ENCODE data around the gene TTLL8.
"Not testable (repeated sequence)": the region's sequence is repeated elsewhere in the genome, so short reads cannot be mapped to it uniquely, and the experiment has no call there.

TTLL8 gene

GRCh38 chr22:50001388-50002231 is 56.5 kb downstream of the TTLL8 start:
- DNase-seq (ENCODE audit: low read depth) = no peak

GRCh38 chr22:50000587-50001387 is 57.3 kb downstream of the TTLL8 start:
- no peak for DNase-seq (ENCODE audit: low read depth)

GRCh38 chr22:49999946-50000586 is 58.0 kb downstream of the TTLL8 start:
- no peak for DNase-seq (ENCODE audit: low read depth)

- no peak for DNase-seq (ENCODE audit: low read depth)
Observed at GRCh38 chr22:49999063-49999945, 58.8 kb downstream of the TTLL8 start.

- DNase-seq (ENCODE audit: low read depth) = no peak
Observed at GRCh38 chr22:49998718-49999062, 59.4 kb downstream of the TTLL8 start.

- DNase-seq (ENCODE audit: low read depth) = no peak
Observed at GRCh38 chr22:49997932-49998717, 60.0 kb downstream of the TTLL8 start.

- DNase-seq (ENCODE audit: low read depth) = no peak
Observed at GRCh38 chr22:49997251-49997599, 60.9 kb downstream of the TTLL8 start.

GRCh38 chr22:49996518-49997250 is 61.4 kb downstream of the TTLL8 start:
- no peak for DNase-seq (ENCODE audit: low read depth)

- DNase-seq (ENCODE audit: low read depth) = no peak
Observed at GRCh38 chr22:49996119-49996517, 62.0 kb downstream of the TTLL8 start.

- DNase-seq (ENCODE audit: low read depth) = no peak
Observed at GRCh38 chr22:49995361-49996118, 62.6 kb downstream of the TTLL8 start.

- DNase-seq (ENCODE audit: low read depth) = no peak
Observed at GRCh38 chr22:49995041-49995360, 63.1 kb downstream of the TTLL8 start.

GRCh38 chr22:49994361-49995040 is 63.6 kb downstream of the TTLL8 start:
- no peak for DNase-seq (ENCODE audit: low read depth)

GRCh38 chr22:49993649-49994360 is 64.3 kb downstream of the TTLL8 start:
- no peak for DNase-seq (ENCODE audit: low read depth)

GRCh38 chr22:49992921-49993648 is 65.0 kb downstream of the TTLL8 start:
- peak; percentile 59 for DNase-seq (ENCODE audit: low read depth)

- no peak for DNase-seq (ENCODE audit: low read depth)
Observed at GRCh38 chr22:49991907-49992533, 66.1 kb downstream of the TTLL8 start.

GRCh38 chr22:49991167-49991566 is 66.9 kb downstream of the TTLL8 start:
- no peak for DNase-seq (ENCODE audit: low read depth)

- not testable (repeated sequence) for DNase-seq (ENCODE audit: low read depth)
Observed at GRCh38 chr22:49989826-49990225, 68.3 kb downstream of the TTLL8 start.
